Osteoblast (primary cell): ENCODE data around the gene TTLL10. TPM values are rescaled to one million over a fixed set of nuclear protein-coding genes. Genes with fewer than 3 reads are reported as not detected.

Source experiments
- DNase-seq: peaks from one replicate; pipeline ENCODE4 v3.0.0; 2011; ENCODE audit warnings: low spot score, mixed read lengths; ENCODE audit not compliant: insufficient read length; ENCODE audit errors: missing footprints
- H2AFZ ChIP-seq: 2 replicates; pipeline ENCODE4 v1.6.0; 2011; ENCODE audit warnings: mild to moderate bottlenecking, low read length
- H3K27ac ChIP-seq: 2 replicates; pipeline ENCODE4 v1.5.1; 2011; ENCODE audit warnings: mild to moderate bottlenecking, low read depth, low read length, moderate library complexity
- H3K27me3 ChIP-seq: 2 replicates; pipeline ENCODE4 v1.6.0; 2012; ENCODE audit warnings: mild to moderate bottlenecking, control low read depth, inconsistent platforms, low read length, moderate library complexity; ENCODE audit not compliant: insufficient read depth
- H3K36me3 ChIP-seq: 2 replicates; pipeline ENCODE4 v1.5.1; 2011; ENCODE audit warnings: mild to moderate bottlenecking, low read length, control low read depth, moderate library complexity; ENCODE audit not compliant: insufficient read depth
- H3K4me1 ChIP-seq: 2 replicates; pipeline ENCODE4 v1.5.1; 2011; ENCODE audit warnings: mild to moderate bottlenecking, low read length, control low read depth, moderate library complexity; ENCODE audit not compliant: insufficient read depth
- H3K4me2 ChIP-seq: 2 replicates; pipeline ENCODE4 v1.6.0; 2011; ENCODE audit warnings: mild to moderate bottlenecking, low read length; ENCODE audit not compliant: insufficient read depth
- H3K4me3 ChIP-seq: fragments of 200-600 bp; sonication (generic); 3 replicates; pipeline ENCODE4 v1.5.1; 2012; ENCODE audit warnings: mild to moderate bottlenecking, low read length, inconsistent platforms; ENCODE audit not compliant: insufficient read depth
- H3K79me2 ChIP-seq: 2 replicates; pipeline ENCODE4 v1.6.0; 2012; ENCODE audit warnings: mild to moderate bottlenecking, low read length, control low read depth, inconsistent platforms; ENCODE audit not compliant: insufficient read depth
- H3K9me3 ChIP-seq: 2 replicates; pipeline ENCODE4 v1.5.1; 2011; ENCODE audit warnings: low read depth, low read length, control low read depth
- H4K20me1 ChIP-seq: 2 replicates; pipeline ENCODE4 v1.6.0; 2012; ENCODE audit warnings: mild to moderate bottlenecking, low read length, control low read depth; ENCODE audit not compliant: insufficient read depth
- total RNA-seq: library from RNA; depleted of rRNA; stranded (reverse); fragments of >200 nt; gene quantifications from 2 replicates; pipeline ENCODE4 v1.2.3, GENCODE V29; 2012
- TF ChIP-seq, protein P1 (sequence below): IDR thresholded peaks from 2 replicates; pipeline ENCODE4 v1.5.1; 2011; ENCODE audit warnings: mild to moderate bottlenecking, low read depth, low read length, moderate library complexity; ENCODE audit errors: extremely low read depth

The TTLL10 gene
- total RNA-seq, 1 donor, result not detected

- TF ChIP-seq, protein P1, sequence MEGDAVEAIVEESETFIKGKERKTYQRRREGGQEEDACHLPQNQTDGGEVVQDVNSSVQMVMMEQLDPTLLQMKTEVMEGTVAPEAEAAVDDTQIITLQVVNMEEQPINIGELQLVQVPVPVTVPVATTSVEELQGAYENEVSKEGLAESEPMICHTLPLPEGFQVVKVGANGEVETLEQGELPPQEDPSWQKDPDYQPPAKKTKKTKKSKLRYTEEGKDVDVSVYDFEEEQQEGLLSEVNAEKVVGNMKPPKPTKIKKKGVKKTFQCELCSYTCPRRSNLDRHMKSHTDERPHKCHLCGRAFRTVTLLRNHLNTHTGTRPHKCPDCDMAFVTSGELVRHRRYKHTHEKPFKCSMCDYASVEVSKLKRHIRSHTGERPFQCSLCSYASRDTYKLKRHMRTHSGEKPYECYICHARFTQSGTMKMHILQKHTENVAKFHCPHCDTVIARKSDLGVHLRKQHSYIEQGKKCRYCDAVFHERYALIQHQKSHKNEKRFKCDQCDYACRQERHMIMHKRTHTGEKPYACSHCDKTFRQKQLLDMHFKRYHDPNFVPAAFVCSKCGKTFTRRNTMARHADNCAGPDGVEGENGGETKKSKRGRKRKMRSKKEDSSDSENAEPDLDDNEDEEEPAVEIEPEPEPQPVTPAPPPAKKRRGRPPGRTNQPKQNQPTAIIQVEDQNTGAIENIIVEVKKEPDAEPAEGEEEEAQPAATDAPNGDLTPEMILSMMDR, result no peak
- Histone ChIP-seq H3K27ac (no peak overlapping the region), H3K4me2 (no peak overlapping the region), H3K4me3 (no peak overlapping the region), H3K36me3 (peaks cover 23% of the 10 kb centered on the region), H2AFZ (no peak overlapping the region), H4K20me1 (peaks cover 45% of the 10 kb centered on the region), H3K27me3 (no peaks in the 10 kb centered on the region), H3K9me3 (no peaks in the 10 kb centered on the region), H3K79me2 (peaks cover 41% of the 10 kb centered on the region), H3K4me1 (no peaks in the 10 kb centered on the region)
- no peak for DNase-seq
Measured at GRCh38 chr1:1222575-1223225, 49.0 kb downstream of the TTLL10 start.

DNA sequence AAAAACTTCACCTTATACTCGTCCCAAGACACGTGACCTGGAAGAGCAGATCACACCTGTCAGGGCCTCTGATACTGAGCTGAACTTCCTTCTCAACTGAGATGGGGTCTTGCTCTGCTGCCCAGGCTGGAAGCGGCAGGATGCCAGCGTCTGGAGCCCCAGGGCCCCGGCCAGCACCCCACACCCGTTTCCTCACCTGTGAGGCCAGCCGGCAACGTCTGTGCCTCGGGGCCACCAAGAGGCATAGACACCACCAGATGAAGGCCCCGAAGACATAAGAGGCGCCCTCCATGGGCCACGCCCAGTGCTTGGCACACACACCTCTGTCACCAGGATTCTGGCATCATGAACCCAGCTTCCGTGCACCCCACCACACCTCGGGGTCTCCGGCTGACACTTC lies 49.6 kb downstream of the TTLL10 start:
- Histone ChIP-seq H3K79me2 (peaks cover 47% of the 10 kb centered on the region), H3K4me2 (no peak overlapping the region), H3K4me3 (no peak overlapping the region), H4K20me1 (peaks cover 48% of the 10 kb centered on the region), H3K9me3 (no peaks in the 10 kb centered on the region), H2AFZ (no peak overlapping the region), H3K27me3 (no peaks in the 10 kb centered on the region), H3K36me3 (peaks cover 28% of the 10 kb centered on the region), H3K27ac (no peak overlapping the region), H3K4me1 (no peaks in the 10 kb centered on the region)
- TF ChIP-seq, protein P1, result no peak
- DNase-seq, result no peak

- TF ChIP-seq, protein P1, result no peak
- Histone ChIP-seq H3K27me3 (no peaks in the 10 kb centered on the region), H3K9me3 (no peaks in the 10 kb centered on the region), H4K20me1 (peaks cover 50% of the 10 kb centered on the region), H2AFZ (no peak overlapping the region), H3K36me3 (peaks cover 27% of the 10 kb centered on the region), H3K27ac (no peak overlapping the region), H3K79me2 (peaks cover 52% of the 10 kb centered on the region), H3K4me1 (no peaks in the 10 kb centered on the region), H3K4me3 (no peak overlapping the region), H3K4me2 (no peak overlapping the region)
- DNase-seq, result no peak
Measured at GRCh38 chr1:1223891-1224290, 50.2 kb downstream of the TTLL10 start.

- H3K27me3 ChIP-seq, result no peaks in the 10 kb centered on the region
- H3K9me3 ChIP-seq, result no peaks in the 10 kb centered on the region
- H3K4me3 ChIP-seq, result no peak overlapping the region
- H3K27ac ChIP-seq, result no peak overlapping the region
- H3K36me3 ChIP-seq, result peaks cover 28% of the 10 kb centered on the region
- H2AFZ ChIP-seq, result no peak overlapping the region
- no peak overlapping the region for H3K4me2 ChIP-seq
- H3K79me2 ChIP-seq, result peaks cover 67% of the 10 kb centered on the region
- H3K4me1 ChIP-seq, result peaks cover 4% of the 10 kb centered on the region
- no peak for DNase-seq
- H4K20me1 ChIP-seq, result peaks cover 55% of the 10 kb centered on the region
- TF ChIP-seq, protein P1, result no peak
Measured at GRCh38 chr1:1225238-1225845, 51.7 kb downstream of the TTLL10 start.
